Rectal smooth muscle tissue (tissue), 1 donor: Measurements from ENCODE around the gene CSRP3.

Source experiments
- H3K27ac ChIP-seq: one replicate; pipeline ENCODE4 v1.7.0; 2013; ENCODE audit warnings: low read depth, low read length, inconsistent platforms
- H3K27me3 ChIP-seq: one replicate; pipeline ENCODE4 v1.7.0; 2013; ENCODE audit warnings: low read length; ENCODE audit not compliant: control insufficient read depth, insufficient read depth
- H3K36me3 ChIP-seq: one replicate; pipeline ENCODE4 v1.7.0; 2013; ENCODE audit warnings: low read length; ENCODE audit not compliant: control insufficient read depth, insufficient read depth
- H3K4me1 ChIP-seq: one replicate; pipeline ENCODE4 v1.7.0; 2013; ENCODE audit warnings: low read length; ENCODE audit not compliant: control insufficient read depth, insufficient read depth
- H3K4me3 ChIP-seq: one replicate; pipeline ENCODE4 v1.7.0; 2013; ENCODE audit warnings: low read length
- H3K9ac ChIP-seq: one replicate; pipeline ENCODE4 v1.7.0; 2013; ENCODE audit warnings: low read length

The CSRP3 gene

GRCh38 chr11:19239039-19239438, 37.3 kb upstream of the CSRP3 start:
- no peaks in the 10 kb centered on the region for H3K36me3 ChIP-seq
- H3K27ac ChIP-seq, result no peak overlapping the region
- H3K4me1 ChIP-seq, result peaks cover 2% of the 10 kb centered on the region
- H3K9ac ChIP-seq, result no peak overlapping the region
- peaks cover 21% of the 10 kb centered on the region for H3K27me3 ChIP-seq
- H3K4me3 ChIP-seq, result no peak overlapping the region

GRCh38 chr11:19237813-19238212, 36.0 kb upstream of the CSRP3 start:
- Histone ChIP-seq H3K9ac (no peak overlapping the region), H3K36me3 (no peaks in the 10 kb centered on the region), H3K4me1 (peaks cover 2% of the 10 kb centered on the region), H3K4me3 (no peak overlapping the region), H3K27me3 (peaks cover 16% of the 10 kb centered on the region), H3K27ac (no peak overlapping the region)

- peaks cover 2% of the 10 kb centered on the region for H3K4me1 ChIP-seq
- H3K27ac ChIP-seq, result no peak overlapping the region
- H3K9ac ChIP-seq, result no peak overlapping the region
- peaks cover 12% of the 10 kb centered on the region for H3K27me3 ChIP-seq
- no peak overlapping the region for H3K4me3 ChIP-seq
- no peaks in the 10 kb centered on the region for H3K36me3 ChIP-seq
These were observed 35.6 kb upstream of the CSRP3 start for GRCh38 chr11:19237381-19237780.

GRCh38 chr11:19234231-19234817, 32.5 kb upstream of the CSRP3 start:
- no peak overlapping the region for H3K4me3 ChIP-seq
- H3K27me3 ChIP-seq, result no peaks in the 10 kb centered on the region
- H3K27ac ChIP-seq, result no peak overlapping the region
- no peaks in the 10 kb centered on the region for H3K36me3 ChIP-seq
- H3K4me1 ChIP-seq, result no peaks in the 10 kb centered on the region
- H3K9ac ChIP-seq, result no peak overlapping the region

GRCh38 chr11:19232910-19233503, 31.2 kb upstream of the CSRP3 start:
- H3K4me1 ChIP-seq, result no peaks in the 10 kb centered on the region
- H3K27ac ChIP-seq, result no peak overlapping the region
- H3K9ac ChIP-seq, result no peak overlapping the region
- no peaks in the 10 kb centered on the region for H3K27me3 ChIP-seq
- H3K4me3 ChIP-seq, result no peak overlapping the region
- no peaks in the 10 kb centered on the region for H3K36me3 ChIP-seq

GRCh38 chr11:19229671-19230070, 27.9 kb upstream of the CSRP3 start:
- H3K9ac ChIP-seq, result no peak overlapping the region
- no peak overlapping the region for H3K27ac ChIP-seq
- H3K4me1 ChIP-seq, result no peaks in the 10 kb centered on the region

GRCh38 chr11:19228968-19229367, 27.2 kb upstream of the CSRP3 start:
- no peak overlapping the region for H3K9ac ChIP-seq
- H3K4me3 ChIP-seq, result no peak overlapping the region
- no peaks in the 10 kb centered on the region for H3K4me1 ChIP-seq
- H3K27ac ChIP-seq, result no peak overlapping the region
- H3K36me3 ChIP-seq, result no peaks in the 10 kb centered on the region
- H3K27me3 ChIP-seq, result no peaks in the 10 kb centered on the region

More at GRCh38 chr11:19229671-19230070, 27.9 kb upstream of the CSRP3 start:
- Histone ChIP-seq H3K27me3 (no peaks in the 10 kb centered on the region), H3K4me3 (no peak overlapping the region), H3K36me3 (no peaks in the 10 kb centered on the region)

- Histone ChIP-seq H3K4me1 (no peaks in the 10 kb centered on the region), H3K27ac (no peak overlapping the region), H3K36me3 (no peaks in the 10 kb centered on the region), H3K4me3 (no peak overlapping the region), H3K9ac (no peak overlapping the region), H3K27me3 (no peaks in the 10 kb centered on the region)
These were observed 24.8 kb upstream of the CSRP3 start for GRCh38 chr11:19226378-19227195.

GRCh38 chr11:19225581-19225980, 23.8 kb upstream of the CSRP3 start:
- H3K4me3 ChIP-seq, result no peak overlapping the region
- no peak overlapping the region for H3K9ac ChIP-seq
- H3K27ac ChIP-seq, result no peak overlapping the region
- H3K36me3 ChIP-seq, result no peaks in the 10 kb centered on the region
- H3K4me1 ChIP-seq, result no peaks in the 10 kb centered on the region
- no peaks in the 10 kb centered on the region for H3K27me3 ChIP-seq

- Histone ChIP-seq H3K36me3 (no peaks in the 10 kb centered on the region), H3K27me3 (no peaks in the 10 kb centered on the region), H3K9ac (no peak overlapping the region), H3K27ac (no peak overlapping the region), H3K4me3 (no peak overlapping the region), H3K4me1 (no peaks in the 10 kb centered on the region)
These were observed 23.3 kb upstream of the CSRP3 start for GRCh38 chr11:19225123-19225522.

- Histone ChIP-seq H3K9ac (no peak overlapping the region), H3K36me3 (no peaks in the 10 kb centered on the region), H3K4me3 (no peak overlapping the region), H3K27ac (no peak overlapping the region), H3K27me3 (no peaks in the 10 kb centered on the region), H3K4me1 (no peaks in the 10 kb centered on the region)
These were observed 19.3 kb upstream of the CSRP3 start for GRCh38 chr11:19220903-19221724.

GRCh38 chr11:19218786-19219460, 17.1 kb upstream of the CSRP3 start:
- Histone ChIP-seq H3K4me3 (no peak overlapping the region), H3K4me1 (no peaks in the 10 kb centered on the region), H3K36me3 (no peaks in the 10 kb centered on the region), H3K27ac (no peak overlapping the region), H3K27me3 (no peaks in the 10 kb centered on the region), H3K9ac (no peak overlapping the region)
